ENCODE data around the gene C5orf15. TPM values are rescaled to one million over a fixed set of nuclear protein-coding genes. Genes with fewer than 3 reads are reported as not detected.
"Not testable (repeated sequence)": the region's sequence is repeated elsewhere in the genome, so short reads cannot be mapped to it uniquely, and the experiment has no call there.

C5orf15 gene
- total RNA-seq, 1 donor from 2014 or later, result 64.4 TPM

DNA sequence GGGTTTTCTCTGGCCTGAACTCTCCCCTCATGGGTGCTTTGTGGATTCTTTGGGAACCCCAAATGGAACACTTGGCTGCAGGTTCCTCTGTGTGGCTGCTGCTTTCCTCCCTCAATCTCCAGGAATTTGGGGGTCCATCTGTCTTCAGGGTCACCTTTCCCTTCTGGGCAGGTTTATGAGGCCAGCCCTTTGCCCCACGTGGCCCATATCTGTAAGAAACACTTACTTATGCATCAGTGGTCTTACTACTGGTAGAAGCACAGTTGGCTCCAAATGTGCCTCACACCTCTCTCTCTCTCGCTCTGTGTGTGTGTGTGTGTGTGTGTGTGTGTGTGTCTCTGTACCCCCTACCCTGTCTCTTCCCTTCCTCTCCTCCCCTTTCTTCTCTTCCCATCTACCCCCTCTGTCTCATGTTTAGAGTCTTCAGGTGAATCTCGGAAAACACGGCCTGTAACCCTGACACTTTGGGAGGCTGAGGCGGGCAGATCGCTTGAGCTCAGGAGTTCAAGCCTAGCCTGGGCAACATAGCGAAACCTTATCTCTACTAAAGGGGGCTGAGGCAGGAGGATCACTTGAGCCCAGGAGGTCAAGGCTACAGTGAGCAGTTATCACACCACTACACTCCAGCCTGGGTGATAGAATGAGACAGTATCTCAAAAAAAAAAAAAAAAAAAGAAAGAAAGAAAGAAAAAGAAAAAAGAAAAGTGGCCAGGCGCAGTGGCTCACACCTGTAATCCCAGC is 26.8 kb downstream of the C5orf15 start:
- FAIRE-seq (no peak), DNase-seq (ENCODE audit: low spot score in 2 of 2) (no peak)

DNA sequence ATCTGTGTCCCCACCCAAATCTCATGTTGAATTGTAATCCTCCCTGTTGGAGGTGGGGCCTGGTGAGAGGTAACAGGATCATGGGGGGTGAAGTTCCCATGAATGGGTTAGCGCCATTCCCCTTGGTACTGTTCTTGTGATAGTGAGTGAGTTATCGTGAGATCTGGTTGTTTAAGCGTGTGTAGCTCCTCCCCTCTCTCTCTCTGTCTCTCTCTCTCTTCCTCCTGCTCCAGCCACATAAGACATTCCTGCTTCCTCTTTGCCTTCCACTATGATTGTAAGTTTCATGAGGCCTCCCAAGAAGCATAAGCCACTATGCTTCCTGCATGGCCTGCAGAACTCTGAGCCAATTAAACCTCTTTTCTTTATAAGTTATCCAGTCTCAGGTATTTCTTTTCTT is 28.8 kb downstream of the C5orf15 start:
- FAIRE-seq (no peak), DNase-seq (ENCODE audit: low spot score in 2 of 2) (no peak)

DNA sequence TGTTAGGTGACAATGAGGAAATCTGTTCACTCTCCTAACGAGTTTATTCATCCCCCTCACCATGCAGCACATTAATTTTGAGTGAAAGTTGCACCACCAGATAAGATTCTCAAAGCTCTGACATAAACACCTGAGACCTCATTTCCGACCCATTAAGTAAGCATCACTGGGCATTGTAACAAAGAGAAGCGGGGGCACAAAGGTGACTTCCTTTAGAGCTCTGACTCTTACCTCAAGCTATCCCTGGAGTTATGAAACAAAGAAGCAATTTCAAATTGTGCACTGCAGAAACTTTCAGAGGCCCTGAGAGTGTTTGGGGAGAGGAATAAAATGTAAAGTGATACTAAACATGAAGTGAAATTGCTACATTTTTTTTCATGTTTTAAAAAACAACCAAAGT is 29.5 kb downstream of the C5orf15 start:
- FAIRE-seq, result no peak
- no peak for DNase-seq (ENCODE audit: low spot score in 2 of 2)

DNA sequence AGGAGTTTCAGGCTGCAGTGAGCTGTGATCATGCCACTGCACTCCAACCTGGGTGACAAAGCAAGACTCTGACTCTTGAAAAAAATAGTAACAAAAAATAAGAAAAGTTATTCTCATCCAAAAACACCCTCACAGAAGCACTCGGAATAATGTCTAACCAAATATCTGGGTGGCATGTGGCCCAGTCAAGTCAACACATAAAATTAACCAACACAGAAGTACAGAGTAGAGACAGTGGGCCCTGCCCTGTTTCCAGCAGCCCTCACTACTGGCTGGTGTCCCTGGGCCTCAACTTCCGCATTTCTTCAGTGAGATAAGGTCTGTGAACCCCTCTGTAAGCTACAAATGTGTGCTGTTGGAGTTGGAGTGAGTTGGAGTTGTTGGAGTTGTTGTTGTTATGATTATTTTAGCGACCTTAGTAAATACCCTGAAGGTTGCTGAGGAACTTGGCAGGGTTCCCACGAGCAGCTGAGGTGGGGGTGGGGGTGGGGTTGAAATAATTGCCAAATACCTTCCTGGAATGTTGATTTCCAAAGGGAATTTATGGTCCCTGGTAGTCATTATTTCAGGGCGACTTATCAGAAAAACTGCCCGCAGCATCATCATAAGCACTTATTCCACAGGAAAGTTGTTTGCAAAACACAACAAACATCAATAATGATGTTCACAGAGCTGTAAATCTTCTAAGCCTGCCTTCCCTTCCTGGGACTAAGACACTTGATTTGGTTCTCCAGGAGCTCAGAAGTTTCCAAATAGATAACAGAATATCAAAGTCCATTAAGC is 30.2 kb downstream of the C5orf15 start:
- DNase-seq (ENCODE audit: low spot score in 2 of 2) (no peak), FAIRE-seq (no peak)

DNA sequence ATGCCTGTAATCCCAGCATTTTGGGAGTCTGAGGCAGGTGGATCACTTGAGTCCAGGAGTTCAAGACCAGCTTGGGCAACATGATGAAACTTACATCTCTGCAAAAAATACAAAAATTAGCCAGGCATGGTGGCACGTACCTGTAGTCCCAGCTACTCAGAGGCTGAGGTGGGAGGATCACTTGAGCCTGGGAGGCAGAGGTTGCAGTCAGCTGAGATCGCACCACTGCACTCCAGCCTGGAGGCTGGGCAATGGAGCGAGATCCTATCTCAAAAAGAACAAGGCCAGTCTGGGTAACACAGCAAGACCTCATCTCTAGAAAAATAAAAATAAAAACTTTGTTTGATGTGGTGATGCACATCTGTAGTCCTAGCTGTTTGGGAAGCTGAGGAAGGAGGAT is 30.8 kb downstream of the C5orf15 start:
- not testable (repeated sequence) for DNase-seq (ENCODE audit: low spot score in 2 of 2); FAIRE-seq

DNA sequence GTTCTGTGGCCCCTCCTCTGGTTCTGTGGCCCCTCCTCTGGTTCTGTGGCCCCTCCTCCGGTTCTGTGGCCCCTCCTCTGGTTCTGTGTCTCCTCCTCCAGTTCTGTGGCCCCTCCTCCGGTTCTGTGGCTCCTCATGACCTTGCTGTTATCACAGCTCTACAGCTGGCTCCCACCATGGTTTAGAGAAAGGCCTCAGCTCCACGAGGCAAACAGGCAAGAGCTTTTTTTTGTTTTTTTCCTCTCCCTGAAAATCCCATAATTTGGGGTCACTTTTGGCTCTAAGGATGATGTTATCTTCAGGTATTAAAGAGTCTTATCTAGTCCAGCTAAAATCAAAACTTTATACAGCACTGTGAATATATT is 31.8 kb downstream of the C5orf15 start:
- no peak for DNase-seq (ENCODE audit: low spot score in 2 of 2)
- FAIRE-seq, result no peak

DNA sequence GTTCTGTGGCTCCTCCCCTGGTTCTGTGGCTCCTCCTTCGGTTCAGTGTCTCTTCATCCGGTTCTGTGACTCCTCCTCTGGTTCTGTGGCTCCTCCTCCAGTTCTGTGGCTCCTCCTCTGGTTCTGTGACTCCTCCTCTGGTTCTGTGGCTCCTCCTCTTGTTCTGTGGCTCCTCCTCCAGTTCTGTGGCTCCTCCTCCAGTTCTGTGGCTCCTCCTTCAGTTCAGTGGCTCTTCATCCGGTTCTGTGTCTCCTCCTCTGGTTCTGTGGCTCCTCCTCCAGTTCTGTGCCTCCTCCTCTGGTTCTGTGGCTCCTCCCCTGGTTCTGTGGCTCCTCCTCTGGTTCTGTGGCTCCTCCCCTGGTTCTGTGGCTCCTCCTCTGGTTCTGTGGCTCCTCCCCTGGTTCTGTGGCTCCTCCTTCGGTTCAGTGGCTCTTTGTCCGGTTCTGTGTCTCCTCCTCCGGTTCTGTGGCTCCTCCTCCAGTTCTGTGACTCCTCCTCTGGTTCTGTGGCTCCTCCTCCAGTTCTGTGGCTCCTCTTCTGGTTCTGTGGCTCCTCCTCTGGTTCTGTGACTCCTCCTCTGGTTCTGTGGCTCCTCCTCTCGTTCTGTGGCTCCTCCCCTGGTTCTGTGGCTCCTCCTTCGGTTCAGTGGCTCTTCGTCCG is 32.3 kb downstream of the C5orf15 start:
- not testable (repeated sequence) for FAIRE-seq; DNase-seq (ENCODE audit: low spot score in 2 of 2)

DNA sequence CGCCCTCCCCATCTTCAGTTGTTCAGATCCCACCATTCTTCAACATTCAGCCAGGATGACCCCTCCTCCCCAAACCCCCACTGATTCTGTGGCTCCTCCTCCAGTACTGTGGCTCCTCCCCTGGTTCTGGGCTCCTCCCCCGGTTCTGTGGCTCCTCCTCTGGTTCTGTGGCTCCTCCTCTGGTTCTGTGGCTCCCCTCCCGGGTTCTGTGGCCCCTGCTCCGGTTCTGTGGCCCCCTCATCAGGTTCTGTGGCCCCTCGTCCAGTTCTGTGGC is 32.8 kb downstream of the C5orf15 start:
- FAIRE-seq (no peak), DNase-seq (ENCODE audit: low spot score in 2 of 2) (no peak)

DNA sequence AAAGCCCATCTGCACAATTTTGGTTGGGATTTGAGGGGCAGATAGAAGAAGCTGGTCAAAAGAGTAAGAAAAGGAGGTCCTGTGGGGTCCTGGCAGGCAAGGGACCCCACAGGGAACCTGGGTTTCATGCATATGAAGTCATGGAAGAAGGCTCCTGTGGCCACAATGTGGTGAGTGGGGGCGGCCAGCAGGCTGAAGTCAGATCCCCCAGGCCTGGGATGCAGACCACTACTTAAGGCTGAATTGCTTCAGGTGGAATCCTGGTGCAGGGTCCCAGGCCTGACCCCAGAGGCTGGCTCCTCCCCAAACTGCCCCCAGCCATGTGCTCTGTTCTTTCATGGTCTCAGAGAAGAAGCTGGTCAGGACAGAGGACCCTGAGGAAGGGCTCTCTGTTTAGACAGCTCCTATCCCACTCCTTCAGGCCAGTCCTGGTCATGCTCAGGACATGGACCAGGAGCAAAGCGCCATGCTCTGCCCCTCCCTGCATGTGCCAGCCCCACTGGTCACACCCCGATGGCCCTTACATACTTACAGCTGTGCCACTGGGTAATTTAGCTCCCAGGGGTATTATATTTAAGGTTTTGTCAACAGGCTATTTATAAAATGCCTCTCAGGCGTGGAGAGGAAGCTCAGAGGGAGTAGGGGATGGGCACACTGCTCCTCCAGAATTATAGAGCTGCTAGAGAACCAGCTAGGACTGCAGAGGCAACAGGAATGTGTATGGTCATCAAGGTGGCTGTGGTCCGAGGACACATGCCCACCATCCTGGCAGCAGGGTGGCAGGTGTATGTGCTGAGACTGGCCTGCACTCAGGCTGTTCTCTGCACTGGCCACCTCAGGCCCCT is 33.4 kb downstream of the C5orf15 start:
- no peak for DNase-seq (ENCODE audit: low spot score in 2 of 2)
- no peak for FAIRE-seq

DNA sequence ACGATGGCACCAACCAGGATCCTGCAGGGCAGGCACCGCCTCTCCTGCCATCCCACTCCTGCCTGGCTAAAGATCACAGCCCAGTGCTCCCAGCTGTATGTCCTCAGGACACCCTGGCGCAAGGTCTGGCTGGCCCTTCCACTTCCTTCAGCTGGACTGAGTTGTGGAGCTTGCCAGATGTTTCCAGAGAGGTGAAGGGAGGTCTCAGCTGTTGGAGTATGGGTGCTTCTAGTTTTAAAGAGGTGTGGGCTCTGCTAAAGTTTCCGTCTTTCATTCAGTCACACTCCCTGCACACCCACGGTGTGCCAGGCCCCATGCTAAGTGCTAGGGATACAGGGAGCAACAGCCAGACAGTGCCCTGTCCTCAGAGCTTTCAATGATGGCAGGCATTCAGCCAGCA is 34.1 kb downstream of the C5orf15 start:
- DNase-seq (ENCODE audit: low spot score in 2 of 2) (no peak), FAIRE-seq (no peak)

DNA sequence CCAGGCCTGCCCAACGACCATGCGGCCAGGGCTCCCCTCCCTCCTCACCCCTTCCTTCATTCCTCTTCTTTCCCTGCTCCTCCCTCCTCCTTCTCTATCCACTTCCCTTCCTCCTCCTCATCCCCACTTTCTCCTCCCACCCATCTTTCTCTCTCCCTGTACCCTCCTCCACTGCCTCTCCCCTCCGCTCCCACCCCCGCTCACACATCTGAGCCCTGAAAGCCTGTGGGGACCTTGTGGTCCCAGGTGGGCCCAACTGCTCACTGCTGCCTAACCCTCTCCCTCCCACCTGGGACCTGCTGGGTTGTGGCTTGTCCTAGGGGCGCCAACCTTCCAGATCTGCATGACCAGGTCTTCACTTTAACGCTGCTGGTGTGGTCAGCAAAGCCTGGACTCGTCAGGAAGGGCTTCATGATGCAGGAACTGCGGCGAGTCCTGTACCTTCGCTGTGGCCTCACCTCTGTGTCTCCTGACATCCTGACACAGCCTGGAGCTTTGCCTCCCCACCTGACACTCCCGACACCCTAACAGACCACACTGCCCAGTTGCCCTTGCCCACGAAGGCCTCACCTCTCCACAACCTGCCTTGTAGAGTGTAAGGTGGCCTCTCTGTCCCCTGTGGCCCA is 34.6 kb downstream of the C5orf15 start:
- DNase-seq (ENCODE audit: low spot score in 2 of 2), result no peak
- FAIRE-seq, result no peak

DNA sequence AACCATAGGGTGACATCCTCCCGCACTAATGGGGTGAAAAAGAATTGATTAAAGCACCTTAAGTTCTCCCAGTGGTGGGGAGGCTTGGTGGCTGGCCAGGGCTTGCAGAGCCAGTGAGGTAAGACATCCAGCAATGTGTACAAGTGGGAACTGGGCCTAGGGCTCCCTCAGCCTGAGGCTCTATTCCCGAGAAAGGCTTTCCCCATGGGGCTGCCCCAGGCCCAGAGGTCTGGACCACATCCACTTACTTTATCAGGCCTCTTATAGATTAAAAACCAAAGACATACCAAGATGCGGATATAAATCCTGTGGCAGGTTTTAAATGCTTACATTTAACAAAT is 35.3 kb downstream of the C5orf15 start:
- DNase-seq (ENCODE audit: low spot score in 2 of 2), result no peak

DNA sequence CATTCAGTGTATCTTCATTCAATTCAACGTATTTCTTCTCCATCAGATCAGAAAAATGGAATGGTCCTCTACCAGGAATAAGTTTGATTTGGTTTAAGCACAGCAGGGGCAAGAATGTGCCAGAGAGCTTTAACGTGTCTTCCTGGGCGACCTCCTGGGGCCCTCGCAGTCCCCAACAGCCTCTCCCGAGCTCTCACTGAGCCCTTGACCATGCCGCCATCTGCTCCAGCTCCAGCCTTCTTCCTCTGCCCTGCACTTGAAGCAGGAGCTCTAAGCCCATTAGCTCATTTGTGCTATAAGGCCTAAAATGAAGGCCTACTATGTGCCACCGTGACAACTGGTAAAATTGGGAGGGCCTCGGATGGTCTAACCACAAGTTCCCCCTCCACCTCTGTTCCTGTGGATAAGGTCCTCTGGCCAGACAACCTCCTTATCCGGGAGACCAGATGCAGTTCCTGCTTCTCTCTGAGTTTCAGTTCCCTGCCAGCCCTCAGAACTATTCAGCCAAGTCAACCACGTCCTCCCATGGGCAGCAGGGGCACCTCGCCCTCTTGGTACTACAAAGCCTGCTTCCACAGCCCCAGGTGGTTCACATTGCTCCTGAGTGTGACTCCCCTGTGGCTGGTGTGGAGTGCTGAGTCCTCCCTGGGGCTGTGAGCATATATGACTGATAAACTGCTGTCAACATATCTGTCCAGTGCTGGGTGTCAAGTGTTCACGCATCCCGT is 35.8 kb downstream of the C5orf15 start:
- DNase-seq (ENCODE audit: low spot score in 2 of 2) (no peak), FAIRE-seq (no peak)

More for the DNA sequence above, 35.3 kb downstream of the C5orf15 start:
- no peak for FAIRE-seq

DNA sequence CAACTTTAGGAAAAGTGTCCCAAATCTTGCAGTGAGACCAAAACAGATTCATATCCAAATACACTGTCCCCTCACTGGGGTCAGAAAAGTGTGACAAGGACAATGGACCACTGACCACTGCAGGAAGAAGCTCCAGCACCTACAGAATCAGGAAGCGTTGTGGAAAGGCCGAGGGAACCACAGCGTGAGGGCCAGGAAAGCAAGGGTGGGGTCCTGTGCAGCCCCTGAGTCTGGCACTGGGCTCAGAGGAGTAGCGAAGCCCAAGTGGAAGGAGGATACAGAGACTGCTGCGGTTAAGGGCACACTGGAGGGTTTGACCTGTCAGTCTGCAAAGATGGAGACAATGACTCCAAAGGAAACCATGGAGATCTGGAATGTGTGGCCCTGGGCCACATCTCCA is 36.9 kb downstream of the C5orf15 start:
- FAIRE-seq, result no peak
- DNase-seq (ENCODE audit: low spot score in 2 of 2), result no peak

DNA sequence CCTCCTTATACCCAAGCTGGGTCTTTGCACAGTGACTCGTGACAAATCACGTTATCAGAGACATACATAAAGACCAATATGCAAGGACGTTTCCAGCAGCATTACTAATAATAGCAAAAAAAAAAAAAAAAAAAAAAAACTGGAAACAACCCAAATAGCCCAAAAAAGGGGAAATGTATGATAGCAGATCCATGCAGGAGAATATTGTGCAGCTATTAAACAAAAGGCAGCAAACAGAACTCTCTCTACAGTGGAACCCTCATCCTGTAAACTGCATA is 37.7 kb downstream of the C5orf15 start:
- FAIRE-seq, result no peak

DNA sequence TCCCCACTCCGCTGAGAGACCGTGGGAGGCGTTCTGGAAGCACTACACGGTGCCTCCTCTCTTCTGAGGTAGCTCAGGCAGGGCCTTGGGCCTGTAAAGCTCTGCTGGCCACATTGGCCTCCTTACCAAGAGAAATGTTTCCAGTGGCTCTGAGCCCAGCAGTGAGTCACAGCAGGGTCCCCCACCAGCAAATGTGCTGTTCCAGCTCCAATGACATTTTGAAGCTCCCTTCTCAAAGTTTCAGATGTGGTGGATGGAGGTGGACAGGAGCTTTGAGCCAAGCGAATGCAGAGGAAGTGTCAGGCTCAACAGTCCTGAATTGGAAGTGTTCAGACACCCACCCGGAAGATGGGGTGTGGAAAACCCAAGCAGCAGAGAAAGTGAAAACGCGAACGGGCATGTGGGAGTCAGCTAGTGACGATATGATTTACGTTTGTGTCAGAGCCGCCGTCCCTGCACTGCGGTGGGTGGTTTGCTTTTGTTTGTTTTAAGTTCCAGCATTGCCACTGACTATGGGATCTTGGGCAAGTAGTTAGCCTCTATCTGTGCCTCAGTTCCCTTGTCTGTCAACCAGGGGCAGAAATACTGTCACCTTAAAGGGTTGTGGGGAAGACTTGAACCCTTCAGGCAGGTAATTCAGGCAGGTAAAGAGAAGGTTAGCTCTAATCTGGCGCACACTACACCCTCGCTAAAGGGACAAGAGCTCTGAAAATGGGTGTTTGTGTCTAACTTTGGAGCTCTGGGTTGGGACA is 38.2 kb downstream of the C5orf15 start:
- peak in 1 of 2 donors; percentile 35 for DNase-seq (ENCODE audit: low spot score in 2 of 2)
- FAIRE-seq, result no peak

More for the DNA sequence above, 37.7 kb downstream of the C5orf15 start:
- DNase-seq (ENCODE audit: low spot score in 2 of 2), result no peak

DNA sequence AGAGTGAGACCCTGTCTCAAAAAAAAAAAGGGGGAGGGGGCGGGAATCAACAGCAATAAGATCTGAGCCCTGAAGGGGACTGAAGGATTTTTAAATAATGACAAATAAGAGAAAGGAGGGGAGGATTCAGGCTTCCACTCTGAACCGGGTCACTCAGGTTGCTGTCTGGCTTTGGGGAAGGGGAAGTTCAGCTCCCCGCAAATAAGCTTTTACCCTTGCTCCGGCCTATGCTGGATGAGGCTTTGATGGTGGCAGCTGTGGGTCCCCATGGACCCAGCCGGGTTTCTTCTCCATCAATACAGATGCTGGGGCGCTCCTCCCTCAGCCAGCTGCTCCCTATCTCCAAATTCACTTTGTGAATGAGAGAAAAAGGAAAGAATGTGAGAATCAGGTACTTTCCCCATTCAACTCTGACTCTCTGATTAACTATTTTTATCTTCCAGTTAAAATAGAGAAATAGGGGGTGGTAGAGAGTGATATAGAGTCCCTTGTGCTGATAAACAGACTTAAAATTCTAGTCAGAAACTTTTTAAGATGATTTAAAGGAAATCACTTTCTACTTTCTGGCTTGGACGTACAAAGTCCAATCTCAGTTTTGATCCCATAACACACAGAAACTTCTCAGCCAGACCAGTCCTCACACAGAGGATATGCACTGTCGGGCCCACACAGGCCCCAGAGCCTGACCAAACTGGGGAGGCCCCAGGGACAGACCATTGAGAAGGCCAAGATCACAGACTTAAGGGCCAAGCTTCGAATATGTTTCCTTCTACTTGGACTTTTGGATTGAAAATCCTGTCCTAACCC is 39.6 kb downstream of the C5orf15 start:
- DNase-seq (ENCODE audit: low spot score in 2 of 2), result no peak
- no peak for FAIRE-seq

All from frontal cortex (tissue), 4 donors.